WTC11 (cell line): ENCODE results near the gene PRKAR2B. TPM values are rescaled to one million over a fixed set of nuclear protein-coding genes. Genes with fewer than 3 reads are reported as not detected.

ENCODE experiments used
- ATAC-seq: fragments of 200-7000 bp; cut with Tn5 transposase; 2 replicates; pipeline ENCODE4 v1.10.0; 2021; ENCODE audit warnings: mild to moderate bottlenecking, moderate library complexity
- CTCF ChIA-PET: fragments of 300-600 bp; sonication (Branson Sonifier 250); formaldehyde crosslinking; loops from one replicate; lab custom pipeline; 2021; ENCODE audit warnings: antibody characterized with exemption; lab: Charles Lee
- POLR2A ChIA-PET: fragments of 350-600 bp; sonication (Branson Sonifier 250); formaldehyde crosslinking; loops from one replicate; lab custom pipeline; 2021; ENCODE audit warnings: antibody characterized with exemption; lab: Charles Lee
- DNase-seq: peaks from one replicate; pipeline ENCODE4 v3.0.0; 2021; ENCODE audit warnings: low spot score
- H3K27ac Mint-ChIP-seq: 2 replicates; pipeline ENCODE4 v1.8.0; 2021; ENCODE audit warnings: mixed read lengths
- H3K27me3 Mint-ChIP-seq: 2 replicates; pipeline ENCODE4 v1.8.0; 2021; ENCODE audit warnings: low read depth, mild to moderate bottlenecking, moderate library complexity, mixed read lengths
- H3K36me3 Mint-ChIP-seq: 2 replicates; pipeline ENCODE4 v1.8.0; 2021; ENCODE audit warnings: mixed read lengths
- H3K4me1 Mint-ChIP-seq: 2 replicates; pipeline ENCODE4 v1.8.0; 2022; ENCODE audit warnings: mixed read lengths
- H3K4me3 Mint-ChIP-seq: 2 replicates; pipeline ENCODE4 v1.8.0; 2021; ENCODE audit warnings: mild to moderate bottlenecking, moderate library complexity, mixed read lengths
- H3K9me3 Mint-ChIP-seq: 2 replicates; pipeline ENCODE4 v1.8.0; 2021; ENCODE audit warnings: mixed read lengths
- ATF2 ChIP-seq: sonication (generic); formaldehyde crosslinking; IDR thresholded peaks from 2 replicates; pipeline ENCODE4 v1.8.1; 2022; ENCODE audit warnings: low read depth, missing genetic modification reagents, borderline replicate concordance
- CBFB ChIP-seq: sonication (generic); formaldehyde crosslinking; IDR thresholded peaks from 2 replicates; pipeline ENCODE4 v1.8.1; 2022; ENCODE audit warnings: mild to moderate bottlenecking, low read depth, missing genetic modification reagents
- EMX1 ChIP-seq: fragments of 250-450 bp; sonication (Bioruptor Pico); IDR thresholded peaks from 2 replicates; pipeline ENCODE4 v1.8.0; 2021; ENCODE audit warnings: mild to moderate bottlenecking
- FOXK1 ChIP-seq: sonication (generic); formaldehyde crosslinking; IDR thresholded peaks from 2 replicates; pipeline ENCODE4 v1.8.0; 2022; ENCODE audit warnings: mild to moderate bottlenecking, moderate library complexity, missing genetic modification reagents
- JAZF1 ChIP-seq: fragments of 250-450 bp; sonication (Bioruptor Pico); IDR thresholded peaks from 2 replicates; pipeline ENCODE4 v1.9.0; 2021; ENCODE audit warnings: moderate library complexity, mild to moderate bottlenecking, inconsistent platforms
- JUN ChIP-seq: sonication (generic); formaldehyde crosslinking; IDR thresholded peaks from 2 replicates; pipeline ENCODE4 v1.8.0; 2023; ENCODE audit warnings: mild to moderate bottlenecking, missing genetic modification reagents
- MXD4 ChIP-seq: fragments of 250-450 bp; sonication (Bioruptor Pico); IDR thresholded peaks from 2 replicates; pipeline ENCODE4 v1.8.0; 2021; ENCODE audit warnings: mild to moderate bottlenecking, moderate library complexity, borderline replicate concordance
- MYBL2 ChIP-seq: sonication (generic); formaldehyde crosslinking; IDR thresholded peaks from 2 replicates; pipeline ENCODE4 v1.8.1; 2023; ENCODE audit warnings: mild to moderate bottlenecking, moderate library complexity, missing genetic modification reagents
- NR1H2 ChIP-seq: sonication (generic); formaldehyde crosslinking; IDR thresholded peaks from 2 replicates; pipeline ENCODE4 v1.9.0; 2021; ENCODE audit warnings: mild to moderate bottlenecking, moderate library complexity, missing genetic modification reagents
- PRDM15 ChIP-seq: sonication (generic); formaldehyde crosslinking; IDR thresholded peaks from 2 replicates; pipeline ENCODE4 v1.8.0; 2022; ENCODE audit warnings: missing genetic modification reagents
- SMAD3 ChIP-seq: sonication (generic); formaldehyde crosslinking; IDR thresholded peaks from 2 replicates; pipeline ENCODE4 v1.8.0; 2022; ENCODE audit warnings: missing genetic modification reagents, mild to moderate bottlenecking, borderline replicate concordance
- SMAD4 ChIP-seq: sonication (generic); formaldehyde crosslinking; IDR thresholded peaks from 2 replicates; pipeline ENCODE4 v1.8.0; 2022; ENCODE audit warnings: mild to moderate bottlenecking, missing genetic modification reagents
- TEAD1 ChIP-seq: sonication (generic); formaldehyde crosslinking; IDR thresholded peaks from 2 replicates; pipeline ENCODE4 v1.8.0; 2022; ENCODE audit warnings: mild to moderate bottlenecking, missing genetic modification reagents
- TEAD4 ChIP-seq: sonication (generic); formaldehyde crosslinking; IDR thresholded peaks from 2 replicates; pipeline ENCODE4 v1.8.0; 2022; ENCODE audit warnings: mild to moderate bottlenecking, missing genetic modification reagents
- TP53 ChIP-seq: sonication (generic); formaldehyde crosslinking; IDR thresholded peaks from 2 replicates; pipeline ENCODE4 v1.8.1; 2023; ENCODE audit warnings: mild to moderate bottlenecking, missing genetic modification reagents
- USF2 ChIP-seq: sonication (generic); formaldehyde crosslinking; IDR thresholded peaks from 2 replicates; pipeline ENCODE4 v1.8.1; 2023; ENCODE audit warnings: mild to moderate bottlenecking, missing genetic modification reagents, moderate library complexity
- ZNF121 ChIP-seq: sonication (generic); formaldehyde crosslinking; IDR thresholded peaks from 2 replicates; pipeline ENCODE4 v1.8.0; 2023; ENCODE audit warnings: missing genetic modification reagents
- ZNF423 ChIP-seq: fragments of 250-450 bp; sonication (Bioruptor Pico); IDR thresholded peaks from 2 replicates; pipeline ENCODE4 v2.1.2; 2022; ENCODE audit warnings: mild to moderate bottlenecking, moderate library complexity
- ZNF512 ChIP-seq: sonication (generic); formaldehyde crosslinking; IDR thresholded peaks from 2 replicates; pipeline ENCODE4 v1.8.1; 2022; ENCODE audit warnings: missing genetic modification reagents, borderline replicate concordance
- ZNF532 ChIP-seq: fragments of 250-450 bp; sonication (Bioruptor Pico); IDR thresholded peaks from 2 replicates; pipeline ENCODE4 v1.9.0; 2021; ENCODE audit warnings: mild to moderate bottlenecking, borderline replicate concordance
- total RNA-seq: library from RNA; stranded (reverse); gene quantifications from 3 replicates; pipeline ENCODE4 v1.2.3, GENCODE V29; 2021
- TF ChIP-seq, protein P1 (sequence below): fragments of 250-450 bp; sonication (Bioruptor Pico); IDR thresholded peaks from 2 replicates; pipeline ENCODE4 v1.9.0; 2021; ENCODE audit warnings: moderate library complexity, mild to moderate bottlenecking, inconsistent platforms, borderline replicate concordance
- TF ChIP-seq, protein P2 (sequence below): sonication (generic); formaldehyde crosslinking; IDR thresholded peaks from 2 replicates; pipeline ENCODE4 v1.8.1; 2023; ENCODE audit warnings: mild to moderate bottlenecking, missing genetic modification reagents, moderate library complexity

PRKAR2B gene
- total RNA-seq, 1 experiment from 2014 or later: 29.6 TPM

GRCh38 chr7:107162475-107162874, 118.0 kb downstream of the PRKAR2B start (continued):
- TF ChIP-seq EMX1 (no peak), TEAD4 (no peak)

DNA sequence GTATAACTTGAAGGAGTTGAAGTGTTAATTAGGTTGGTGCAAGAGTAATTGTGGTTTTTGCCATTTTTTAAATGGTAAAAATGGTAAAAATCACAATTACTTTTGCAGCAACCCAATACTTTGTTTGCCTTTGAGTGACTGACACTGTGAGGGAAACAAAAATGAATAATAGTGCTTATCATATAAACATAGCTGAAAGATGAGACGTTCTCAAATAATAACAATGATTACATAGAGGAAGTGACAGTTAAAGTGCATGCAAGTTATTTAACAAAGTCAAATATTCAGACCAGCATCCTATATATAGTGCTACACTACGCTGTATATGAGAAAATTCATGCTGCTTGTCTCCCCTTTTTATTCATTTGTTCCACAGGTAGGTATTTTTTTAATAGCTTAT, 119.6 kb downstream of the PRKAR2B start:
- TF ChIP-seq NR1H2: no peak
- TF ChIP-seq ZNF532 (CRISPR knock-in tag): no peak
- TF ChIP-seq CBFB: no peak
- TF ChIP-seq JUN: no peak
- no peak for TF ChIP-seq JAZF1
- no peak for TF ChIP-seq TP53 (CRISPR knock-in tag)
- no peak for TF ChIP-seq ZNF423 (CRISPR knock-in tag)
- no peak for TF ChIP-seq ZNF512 (CRISPR knock-in tag)
- Mint-ChIP-seq H3K4me1 (peaks cover 24% of the 10 kb centered on the region), H3K4me3 (no peak overlapping the region), H3K27me3 (no peaks in the 10 kb centered on the region), H3K27ac (no peak overlapping the region), H3K9me3 (no peaks in the 10 kb centered on the region), H3K36me3 (no peaks in the 10 kb centered on the region)
- DNase-seq: no peak
- POLR2A ChIA-PET: no interaction called here
- CTCF ChIA-PET: no interaction called here
- ATAC-seq: no peak

DNA sequence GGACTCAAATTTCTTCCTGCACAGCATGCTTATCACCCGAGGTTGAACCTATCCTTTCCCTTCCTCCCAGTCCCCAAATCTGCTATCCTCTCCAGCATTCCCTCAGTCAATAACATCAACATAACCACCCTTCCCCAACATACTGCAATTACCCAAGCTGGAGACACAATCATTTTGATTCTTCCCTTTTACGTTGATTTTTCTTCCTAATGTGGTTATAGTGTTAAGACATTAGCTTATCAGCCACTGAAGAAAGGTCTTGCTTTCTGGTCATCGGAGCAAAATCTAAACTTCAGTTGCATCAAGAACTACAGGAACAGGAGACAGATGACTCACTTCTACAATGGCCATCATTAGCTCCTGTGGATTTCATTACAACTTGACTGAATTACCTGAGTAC, 120.8 kb downstream of the PRKAR2B start:
- ChIA-PET CTCF (interaction anchor here (2.6 kb wide), 1 partner anchor 15 kb away, joined by 14 read pairs; no protein-coding TSS in a partner anchor), POLR2A (no interaction called here)
- Mint-ChIP-seq H3K4me1 (peaks cover 30% of the 10 kb centered on the region), H3K4me3 (no peak overlapping the region), H3K36me3 (no peaks in the 10 kb centered on the region), H3K27ac (no peak overlapping the region; the same call in 1 of the 2 replicates), H3K9me3 (no peaks in the 10 kb centered on the region), H3K27me3 (no peaks in the 10 kb centered on the region)
- DNase-seq: no peak
- no peak for ATAC-seq
- TF ChIP-seq ATF2 (CRISPR knock-in tag) (no peak), PRDM15 (CRISPR knock-in tag) (no peak), TEAD1 (no peak), CBFB (no peak), SMAD4 (CRISPR knock-in tag) (no peak), FOXK1 (CRISPR knock-in tag) (no peak), MYBL2 (CRISPR knock-in tag) (no peak), USF2 (CRISPR knock-in tag) (no peak), MXD4 (CRISPR knock-in tag) (no peak), ZNF121 (CRISPR knock-in tag) (no peak), SMAD3 (CRISPR knock-in tag) (no peak)
- TF ChIP-seq, protein P1, sequence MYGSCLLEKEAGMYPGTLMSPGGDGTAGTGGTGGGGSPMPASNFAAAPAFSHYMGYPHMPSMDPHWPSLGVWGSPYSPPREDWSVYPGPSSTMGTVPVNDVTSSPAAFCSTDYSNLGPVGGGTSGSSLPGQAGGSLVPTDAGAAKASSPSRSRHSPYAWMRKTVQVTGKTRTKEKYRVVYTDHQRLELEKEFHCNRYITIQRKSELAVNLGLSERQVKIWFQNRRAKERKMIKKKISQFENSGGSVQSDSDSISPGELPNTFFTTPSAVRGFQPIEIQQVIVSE (CRISPR knock-in tag): no peak
- TF ChIP-seq, protein P2, sequence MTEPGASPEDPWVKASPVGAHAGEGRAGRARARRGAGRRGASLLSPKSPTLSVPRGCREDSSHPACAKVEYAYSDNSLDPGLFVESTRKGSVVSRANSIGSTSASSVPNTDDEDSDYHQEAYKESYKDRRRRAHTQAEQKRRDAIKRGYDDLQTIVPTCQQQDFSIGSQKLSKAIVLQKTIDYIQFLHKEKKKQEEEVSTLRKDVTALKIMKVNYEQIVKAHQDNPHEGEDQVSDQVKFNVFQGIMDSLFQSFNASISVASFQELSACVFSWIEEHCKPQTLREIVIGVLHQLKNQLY (CRISPR knock-in tag): no peak
